ENCODE measurements around the gene TESK2.

GRCh38 chr1:45351508-45351907 lies 139.5 kb downstream of the TESK2 start:
- TF ChIP-seq YY1 (IDR thresholded peaks at IDR 0.05; ENCODE audit: insufficient read depth, insufficient read length) (no peak), ZNF274 (IDR thresholded peaks at IDR 0.05; ENCODE audit: low read depth, low read length) (no peak)
